ENCODE results near the gene M1AP. TPM values are rescaled to one million over a fixed set of nuclear protein-coding genes. Genes with fewer than 3 reads are reported as not detected.

Gene M1AP
- total RNA-seq, 2 experiments from 2014 or later = not detected

DNA sequence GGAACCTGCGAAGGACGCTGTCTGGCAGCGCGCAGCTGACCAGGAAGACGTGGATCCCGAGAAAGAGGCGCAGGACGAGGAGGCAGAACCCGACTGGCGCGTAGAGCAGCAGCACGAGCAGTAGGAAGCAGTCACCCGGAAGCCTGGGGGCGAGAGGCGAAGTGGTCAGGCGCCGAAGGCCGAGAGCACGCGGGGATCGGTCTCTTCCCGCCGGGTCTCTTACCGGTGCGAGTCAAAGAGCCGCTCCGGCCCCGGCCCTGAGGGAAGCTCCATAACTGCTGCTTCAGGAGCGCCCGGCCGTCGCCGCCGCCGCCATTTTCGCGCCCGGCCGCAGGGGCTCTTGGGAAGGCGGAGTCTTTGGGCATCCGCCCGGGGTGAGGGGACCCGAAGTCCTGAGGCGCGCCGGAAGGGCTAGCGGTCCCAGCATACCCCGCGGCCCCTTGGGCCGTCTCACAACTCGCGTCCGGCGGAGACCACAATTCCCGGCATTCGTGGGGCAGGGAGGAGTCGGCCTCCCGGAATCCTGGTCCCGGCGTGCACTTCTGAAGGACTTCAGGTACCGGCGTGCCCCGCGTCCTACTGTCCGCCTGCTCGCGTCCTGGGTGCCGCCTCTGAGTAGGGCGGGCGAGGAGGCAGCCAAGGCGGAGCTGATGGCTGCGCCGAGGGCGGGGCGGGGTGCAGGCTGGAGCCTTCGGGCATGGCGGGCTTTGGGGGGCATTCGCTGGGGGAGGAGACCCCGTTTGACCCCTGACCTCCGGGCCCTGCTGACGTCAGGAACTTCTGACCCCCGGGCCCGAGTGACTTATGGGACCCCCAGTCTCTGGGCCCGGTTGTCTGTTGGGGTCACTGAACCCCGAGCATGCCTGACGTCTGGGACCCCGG lies 118.5 kb downstream of the M1AP start, which contains the start of the genes AUP1 and HTRA2:
Gene AUP1, minus strand, starts transcription at position 350 of the 882 bp plus-strand sequence. Its CDS starts 77 bp downstream, at position 273.
Gene HTRA2, plus strand, starts transcription at position 577 of the 882 bp plus-strand sequence. Its CDS starts 74 bp downstream, at position 651.
- ChIA-PET POLR2A (interaction anchor here (0.7 to 5.1 kb wide), 24 partner anchors 9 to 558 kb away, joined by 3 to 33 read pairs (median 4); partner anchors contain the start of genes CCDC142, INO80B, LBX2 and MOB1A), CTCF (interaction anchor here (0.8 to 5.0 kb wide), 15 partner anchors 10 to 74 kb away, joined by 3 to 76 read pairs (median 5); partner anchors contain the start of genes CCDC142, INO80B, LBX2 and PCGF1)
- Mint-ChIP-seq H3K9me3 (ENCODE audit: insufficient read depth) (no peaks in the 10 kb centered on the region), H3K36me3 (ENCODE audit: low read depth) (peaks cover 59% of the 10 kb centered on the region), H3K27me3 (ENCODE audit: low read depth) (no peaks in the 10 kb centered on the region), H3K4me1 (ENCODE audit: low read depth) (peaks cover 50% of the 10 kb centered on the region), H3K4me3 (peak within 1 kb of the TSS; percentile 95), H3K27ac (peak within 1 kb of the TSS; percentile 93)
- peak; percentile 92 for ATAC-seq
- DNase-seq = peak; percentile 97

DNA sequence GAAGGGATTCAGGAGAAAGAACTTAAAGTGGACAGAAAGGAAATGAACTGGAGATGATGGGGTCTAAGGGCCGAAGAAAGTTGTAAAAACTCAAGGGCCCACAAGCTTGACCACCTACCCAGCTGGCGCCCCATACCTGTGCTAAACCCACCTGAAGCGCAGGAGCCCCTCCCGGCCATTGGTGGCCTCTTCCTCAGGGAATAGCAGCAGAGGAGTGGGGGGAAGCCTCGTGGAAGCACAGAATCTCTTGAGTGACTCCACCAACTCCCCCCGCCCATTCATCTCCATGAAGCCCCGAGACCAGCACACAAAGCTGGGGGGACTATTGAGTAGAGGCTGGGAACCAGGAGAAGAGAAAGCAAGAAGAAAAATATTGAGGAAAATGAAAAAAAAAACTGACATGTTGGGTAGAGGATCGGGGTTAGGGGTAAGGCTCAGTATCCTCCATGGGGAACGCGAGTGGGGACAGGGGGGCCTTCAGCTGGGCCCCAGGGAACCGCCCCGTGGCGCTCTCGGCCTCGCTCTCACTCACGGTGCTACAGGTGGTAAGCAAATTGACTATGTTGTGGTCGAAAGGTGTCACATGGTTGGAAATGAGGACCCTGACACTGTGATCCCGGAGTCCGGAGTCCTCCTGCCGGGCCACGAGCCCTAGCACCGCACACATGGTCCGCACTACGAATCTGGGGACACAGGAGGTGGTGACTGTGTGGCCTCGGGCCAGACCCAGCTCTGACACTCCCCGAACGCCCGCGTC lies 119.4 kb downstream of the M1AP start:
- ChIA-PET CTCF (interaction anchor here (0.8 to 5.0 kb wide), 11 partner anchors 9 to 73 kb away, joined by 3 to 76 read pairs (median 5); partner anchors contain the start of genes CCDC142, INO80B, LBX2 and PCGF1), POLR2A (interaction anchor here (0.9 to 5.1 kb wide), 18 partner anchors 8 to 557 kb away, joined by 3 to 33 read pairs (median 5); partner anchors contain the start of genes CCDC142, INO80B, LBX2 and MRPL53)
- peak; percentile 7 for ATAC-seq
- Mint-ChIP-seq H3K27ac (peak overlapping the region; percentile 93), H3K4me3 (peak overlapping the region; percentile 95), H3K9me3 (ENCODE audit: insufficient read depth) (no peaks in the 10 kb centered on the region), H3K4me1 (ENCODE audit: low read depth) (peaks cover 50% of the 10 kb centered on the region), H3K36me3 (ENCODE audit: low read depth) (peaks cover 59% of the 10 kb centered on the region), H3K27me3 (ENCODE audit: low read depth) (no peaks in the 10 kb centered on the region)
- DNase-seq = peak; percentile 50

DNA sequence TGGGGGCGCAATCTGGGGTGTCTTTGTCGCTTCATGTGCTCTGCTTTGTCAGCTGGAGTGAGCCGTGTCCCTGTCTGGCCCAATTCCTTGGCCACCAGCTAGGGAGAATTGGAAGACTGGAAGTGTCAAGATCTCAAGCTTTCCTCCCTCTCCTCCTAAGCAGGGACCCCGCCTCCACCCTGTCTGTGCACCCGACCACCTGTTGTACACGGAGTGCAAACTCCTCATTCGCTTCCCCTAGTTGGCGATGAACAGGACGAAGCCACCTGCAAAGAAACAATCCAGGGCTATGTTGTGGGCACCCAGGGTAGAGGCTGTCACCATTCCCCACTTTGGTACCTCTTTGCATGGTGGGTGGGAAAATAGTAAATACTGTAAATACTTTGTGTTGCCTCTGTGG lies 120.4 kb downstream of the M1AP start:
- CTCF ChIA-PET = interaction anchor here (2.7 to 4.5 kb wide), 2 partner anchors 21 to 59 kb away, joined by 9 to 41 read pairs; partner anchors contain the start of gene PCGF1
- H3K4me1 Mint-ChIP-seq (ENCODE audit: low read depth) = peaks cover 54% of the 10 kb centered on the region
- POLR2A ChIA-PET = interaction anchor here (1.9 to 5.1 kb wide), 2 partner anchors 46 kb away, joined by 7 to 33 read pairs; partner anchors contain the start of genes CCDC142 and TTC31
- no peak for DNase-seq
- peaks cover 55% of the 10 kb centered on the region for H3K36me3 Mint-ChIP-seq (ENCODE audit: low read depth)
- H3K27ac Mint-ChIP-seq = peak overlapping the region; percentile 60
- H3K4me3 Mint-ChIP-seq = peak overlapping the region; percentile 95
- no peaks in the 10 kb centered on the region for H3K9me3 Mint-ChIP-seq (ENCODE audit: insufficient read depth)
- no peak for ATAC-seq
- H3K27me3 Mint-ChIP-seq (ENCODE audit: low read depth) = no peaks in the 10 kb centered on the region

DNA sequence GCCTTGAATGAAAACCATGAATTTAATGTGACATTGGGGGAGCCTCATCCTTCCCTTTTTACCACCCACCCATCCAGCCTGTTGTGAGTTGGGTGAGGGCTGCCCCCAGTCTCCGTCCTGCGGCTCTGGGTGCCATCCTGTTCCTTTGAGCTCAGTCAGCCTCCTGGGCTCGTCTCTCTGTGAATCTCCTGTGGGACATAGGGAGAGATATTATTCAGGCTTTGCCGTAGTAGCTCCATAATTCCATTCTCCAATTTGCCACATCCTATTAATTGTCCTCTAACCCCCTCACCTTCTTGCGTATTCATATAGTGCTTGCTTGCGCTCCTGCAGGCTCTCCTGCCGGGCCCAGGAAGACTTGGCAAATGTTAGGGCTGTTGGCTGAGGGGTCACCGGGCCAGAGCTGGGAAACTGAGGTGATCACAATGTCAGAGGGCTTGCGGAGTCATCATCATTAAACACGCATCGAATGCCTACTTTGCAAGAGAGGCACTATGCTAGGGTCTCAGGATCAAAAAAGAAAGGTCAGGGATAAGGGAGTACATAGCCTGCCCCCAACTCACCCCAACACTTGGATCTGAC lies 121.4 kb downstream of the M1AP start:
- ChIA-PET CTCF (interaction anchor here (1.0 to 4.5 kb wide), 5 partner anchors 10 to 60 kb away, joined by 3 to 41 read pairs (median 4); partner anchors contain the start of genes CCDC142 and TTC31), POLR2A (interaction anchor here (1.1 to 1.9 kb wide), 3 partner anchors 12 to 45 kb away, joined by 3 to 7 read pairs (median 4); partner anchors contain the start of genes CCDC142 and TTC31)
- no peak overlapping the region for H3K27ac Mint-ChIP-seq
- no peak overlapping the region for H3K4me3 Mint-ChIP-seq
- DNase-seq (no peak), ATAC-seq (no peak)
- H3K9me3 Mint-ChIP-seq (ENCODE audit: insufficient read depth) = no peaks in the 10 kb centered on the region
- peaks cover 46% of the 10 kb centered on the region for H3K4me1 Mint-ChIP-seq (ENCODE audit: low read depth)
- peaks cover 45% of the 10 kb centered on the region for H3K36me3 Mint-ChIP-seq (ENCODE audit: low read depth)
- H3K27me3 Mint-ChIP-seq (ENCODE audit: low read depth) = peaks cover 7% of the 10 kb centered on the region

DNA sequence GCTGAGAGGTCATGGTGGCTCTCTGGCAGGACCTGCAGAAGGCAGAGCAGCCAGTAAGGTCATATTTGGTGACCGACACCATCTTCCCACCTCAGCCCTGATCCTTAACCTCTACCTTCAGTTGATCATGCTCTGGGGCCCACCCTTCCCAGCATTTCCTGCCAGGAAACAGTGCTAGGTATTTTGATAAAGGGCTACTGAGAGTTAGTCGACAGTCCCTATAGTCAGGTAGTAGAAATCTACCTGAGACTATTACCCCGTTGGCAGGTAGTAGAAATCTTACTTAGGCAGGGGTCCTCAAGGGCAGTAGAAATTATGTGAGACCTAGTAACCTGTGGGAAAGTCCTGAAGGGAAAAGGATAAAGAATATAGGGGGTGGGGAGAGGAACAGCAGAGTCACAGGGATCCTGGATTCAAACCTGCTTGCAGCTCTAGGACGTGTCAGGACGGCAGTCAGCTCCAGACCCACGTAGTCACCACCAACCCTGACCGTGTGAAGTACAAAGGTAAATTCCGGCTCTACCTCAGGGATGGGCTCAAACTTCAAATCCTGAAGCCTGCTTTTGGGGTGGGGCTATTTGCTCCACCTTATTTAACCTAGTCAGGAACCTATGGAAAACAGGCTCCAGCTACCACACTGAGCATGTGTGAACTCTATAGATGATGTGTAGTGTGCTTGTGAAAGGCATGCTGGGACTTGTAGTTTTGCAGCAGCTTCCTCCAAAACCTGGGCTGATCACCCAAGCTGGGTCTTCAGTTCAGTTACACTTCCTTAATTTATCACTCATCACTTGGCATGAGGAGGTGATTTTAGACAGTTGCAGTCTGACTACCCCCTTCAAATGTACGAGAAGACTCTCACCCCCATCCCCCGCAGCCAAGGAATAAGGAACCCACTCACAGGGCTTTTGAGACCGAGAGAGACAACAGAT lies 122.1 kb downstream of the M1AP start, which contains the start of gene DQX1:
Gene DQX1, minus strand, starts transcription at position 515 of the 932 bp plus-strand sequence. Its CDS starts 502 bp downstream, at position 13.
- H3K36me3 Mint-ChIP-seq (ENCODE audit: low read depth) = peaks cover 41% of the 10 kb centered on the region
- ChIA-PET POLR2A (interaction anchor here (1.1 to 1.9 kb wide), 3 partner anchors 11 to 44 kb away, joined by 3 to 7 read pairs (median 4); partner anchors contain the start of genes CCDC142 and TTC31), CTCF (interaction anchor here (1.0 to 4.5 kb wide), 5 partner anchors 9 to 61 kb away, joined by 3 to 41 read pairs (median 4); partner anchors contain the start of genes CCDC142 and TTC31)
- no peak within 1 kb of the TSS for H3K4me3 Mint-ChIP-seq
- peaks cover 39% of the 10 kb centered on the region for H3K4me1 Mint-ChIP-seq (ENCODE audit: low read depth)
- no peak within 1 kb of the TSS for H3K27ac Mint-ChIP-seq
- no peak for ATAC-seq
- no peak for DNase-seq
- peaks cover 8% of the 10 kb centered on the region for H3K27me3 Mint-ChIP-seq (ENCODE audit: low read depth)
- no peaks in the 10 kb centered on the region for H3K9me3 Mint-ChIP-seq (ENCODE audit: insufficient read depth)

DNA sequence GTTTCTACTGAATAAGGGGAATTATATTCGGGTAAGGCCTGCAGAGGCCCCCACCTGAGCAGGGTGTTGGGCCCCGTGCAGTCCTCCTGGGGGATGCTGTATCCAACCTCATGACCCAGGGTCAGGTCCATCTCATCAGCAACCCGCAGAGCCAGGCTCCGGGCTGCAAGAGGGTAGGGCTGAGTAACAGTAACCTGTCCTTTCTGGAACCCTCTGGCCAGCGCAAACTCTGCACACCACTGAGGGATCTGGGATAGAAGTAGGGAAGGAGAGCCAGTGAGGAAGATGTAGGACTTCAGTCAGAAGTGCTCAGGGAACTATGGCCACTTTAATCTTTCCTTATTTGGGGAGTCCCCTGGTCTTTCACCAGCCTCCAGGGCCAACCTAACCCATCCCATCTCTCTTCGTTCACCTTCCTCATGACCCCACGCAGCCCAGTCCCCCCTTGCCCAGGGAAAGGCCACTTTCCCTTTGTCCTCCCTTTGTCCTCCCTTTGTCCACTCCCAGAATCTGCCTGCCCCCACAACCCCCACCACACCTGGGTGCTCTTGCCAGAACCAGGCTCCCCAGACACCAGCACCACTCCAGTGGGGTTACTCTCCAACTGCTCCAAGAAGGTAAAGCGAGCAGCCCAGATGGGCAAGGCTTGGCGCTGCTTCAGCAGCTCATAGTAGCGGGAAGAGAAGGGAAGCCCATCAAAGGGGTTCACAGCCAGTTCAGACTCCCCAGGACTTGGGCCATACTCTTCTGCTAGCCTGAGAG lies 123.0 kb downstream of the M1AP start:
- ChIA-PET CTCF (interaction anchor here (1.3 kb wide), 1 partner anchor 9 kb away, joined by 7 read pairs; no protein-coding TSS in a partner anchor), POLR2A (no interaction called here)
- H3K9me3 Mint-ChIP-seq (ENCODE audit: insufficient read depth) = no peaks in the 10 kb centered on the region
- H3K36me3 Mint-ChIP-seq (ENCODE audit: low read depth) = peaks cover 34% of the 10 kb centered on the region
- peaks cover 33% of the 10 kb centered on the region for H3K4me1 Mint-ChIP-seq (ENCODE audit: low read depth)
- ATAC-seq (no peak), DNase-seq (no peak)
- H3K27me3 Mint-ChIP-seq (ENCODE audit: low read depth) = peaks cover 11% of the 10 kb centered on the region
- no peak overlapping the region for H3K27ac Mint-ChIP-seq
- no peak overlapping the region for H3K4me3 Mint-ChIP-seq

DNA sequence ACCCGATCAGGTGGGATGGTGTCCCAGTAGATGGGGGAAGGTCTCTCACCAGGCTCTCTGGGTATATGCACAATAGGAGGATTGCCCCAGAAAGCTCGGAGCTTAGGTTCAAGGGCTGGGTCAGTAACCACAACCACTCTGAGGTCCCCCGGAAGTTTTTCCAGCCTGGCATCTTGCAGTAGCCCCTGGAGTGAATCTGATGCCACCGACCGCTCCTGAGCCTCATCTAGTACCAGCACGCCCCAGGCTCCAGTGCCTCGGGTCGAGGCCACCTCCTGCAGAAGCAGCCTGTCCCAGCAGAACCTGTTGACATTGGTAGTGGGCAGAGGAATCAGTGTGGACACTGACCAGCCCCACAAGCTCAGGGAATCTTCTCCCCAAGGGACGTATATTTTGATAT lies 124.1 kb downstream of the M1AP start:
- ATAC-seq = no peak
- CTCF ChIA-PET = no interaction called here
- Mint-ChIP-seq H3K4me1 (ENCODE audit: low read depth) (peaks cover 33% of the 10 kb centered on the region), H3K27ac (no peak overlapping the region), H3K9me3 (ENCODE audit: insufficient read depth) (no peaks in the 10 kb centered on the region), H3K4me3 (no peak overlapping the region), H3K36me3 (ENCODE audit: low read depth) (peaks cover 33% of the 10 kb centered on the region), H3K27me3 (ENCODE audit: low read depth) (peaks cover 22% of the 10 kb centered on the region)
- POLR2A ChIA-PET = no interaction called here
- DNase-seq = no peak

DNA sequence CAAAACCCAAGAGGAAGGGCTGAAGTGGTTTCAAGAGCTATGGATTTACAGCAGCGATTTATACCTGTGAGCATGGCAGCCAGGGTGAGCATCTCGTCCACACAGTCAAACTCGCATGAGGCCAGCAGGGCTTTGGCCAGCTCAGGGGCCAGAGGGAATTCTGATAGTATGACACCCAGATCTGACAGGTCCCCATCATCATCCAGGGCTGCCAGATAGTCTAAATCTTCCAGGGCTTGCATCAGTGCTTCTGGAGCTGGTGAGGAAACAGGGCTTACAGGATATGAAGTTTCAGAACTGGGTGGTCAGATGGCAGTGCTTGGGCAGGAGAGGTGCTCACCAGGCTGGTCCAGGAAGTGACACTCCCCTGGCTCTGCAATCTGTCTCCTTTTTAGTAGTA lies 125.6 kb downstream of the M1AP start:
- DNase-seq = no peak
- ATAC-seq = no peak
- Mint-ChIP-seq H3K4me1 (ENCODE audit: low read depth) (peaks cover 21% of the 10 kb centered on the region), H3K27ac (no peak overlapping the region), H3K9me3 (ENCODE audit: insufficient read depth) (no peaks in the 10 kb centered on the region), H3K36me3 (ENCODE audit: low read depth) (peaks cover 20% of the 10 kb centered on the region), H3K4me3 (no peak overlapping the region), H3K27me3 (ENCODE audit: low read depth) (peaks cover 36% of the 10 kb centered on the region)
- POLR2A ChIA-PET = interaction anchor here (0.9 to 3.2 kb wide), 4 partner anchors 7 to 39 kb away, joined by 3 to 11 read pairs (median 4); partner anchors contain the start of genes AUP1, CCDC142, HTRA2 and TTC31
- CTCF ChIA-PET = interaction anchor here (1.3 to 3.1 kb wide), 3 partner anchors 9 to 39 kb away, joined by 4 to 13 read pairs (median 5); partner anchors contain the start of genes CCDC142 and TTC31

DNA sequence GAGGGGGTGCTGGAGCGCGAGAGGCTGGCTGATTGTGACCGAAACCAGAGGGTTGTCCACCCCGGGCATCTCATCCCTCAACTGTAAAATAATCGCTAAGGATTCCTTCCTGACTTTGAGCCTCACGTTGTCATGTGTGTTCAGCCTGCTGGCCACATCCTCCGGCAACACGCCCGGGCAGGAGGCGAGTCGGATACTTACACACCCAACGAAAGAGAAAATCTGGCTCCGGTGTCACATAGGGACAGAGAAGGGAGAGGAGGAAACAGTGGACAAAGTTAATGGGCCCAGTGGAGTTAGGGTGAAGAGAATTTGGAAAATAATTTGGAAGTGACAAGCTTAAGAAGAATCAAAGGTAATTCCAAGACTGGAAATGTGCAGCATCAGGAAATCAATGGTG lies 131.5 kb downstream of the M1AP start:
- POLR2A ChIA-PET = interaction anchor here (1.1 to 1.2 kb wide), 2 partner anchors 12 to 13 kb away, joined by 3 read pairs; partner anchors contain the start of gene AUP1
- H3K4me3 Mint-ChIP-seq = peak overlapping the region; percentile 67

More for the DNA sequence above, 131.5 kb downstream of the M1AP start:
- peaks cover 69% of the 10 kb centered on the region for H3K27me3 Mint-ChIP-seq (ENCODE audit: low read depth)
- no peak overlapping the region for H3K27ac Mint-ChIP-seq
- CTCF ChIA-PET = interaction anchor here (0.8 to 1.9 kb wide), 3 partner anchors 9 to 16 kb away, joined by 3 to 7 read pairs (median 4); partner anchors contain the start of gene DQX1
- peaks cover 28% of the 10 kb centered on the region for H3K4me1 Mint-ChIP-seq (ENCODE audit: low read depth)
- peaks cover 6% of the 10 kb centered on the region for H3K36me3 Mint-ChIP-seq (ENCODE audit: low read depth)
- DNase-seq (no peak), ATAC-seq (no peak)
- H3K9me3 Mint-ChIP-seq (ENCODE audit: insufficient read depth) = no peaks in the 10 kb centered on the region
